Left cardiac atrium (tissue), 4 donors: Measurements from ENCODE around the gene THADA. TPM values are rescaled to one million over a fixed set of nuclear protein-coding genes. Genes with fewer than 3 reads are reported as not detected.

Experiments used
- ATAC-seq, 2 donors: fragments of 200-7000 bp; cut with Tn5 transposase; one replicate each; pipeline ENCODE4 v1.9.1; 2020; ENCODE audit warnings: mild to moderate bottlenecking in 2 of 2, moderate library complexity in 2 of 2
- DNase-seq: peaks from one replicate; pipeline ENCODE4 v3.0.0-alpha.2; 2020
- intact Hi-C, 2 donors: fragments of 100-400 bp; cut with DNase I; formaldehyde crosslinking; loops; one replicate each; pipeline versions ENCODE4 v1.14.1 to v1.15.1; 2022 to 2023
- total RNA-seq, 2 donors: library from RNA; stranded (reverse); fragmentation: NEBNext Ultra II Directional; extraction: Animal tissue kit (Norgen Biotek cat#: 25700); gene quantifications; one replicate each; pipeline ENCODE4 v1.2.1, GENCODE V29; 2021
- donor health status: DM: no; HTN: yes; CAD: no.
- donor health status: DM: no; HTN: yes; CAD: no; lungs with severe emphysema.
- donor health status: DM: yes; HTN: yes; CAD: no.
- donor health status: Dilated cardiomyopathy.

THADA gene
- total RNA-seq, 2 donors from 2014 or later, result 19.2 to 21.5 TPM

DNA sequence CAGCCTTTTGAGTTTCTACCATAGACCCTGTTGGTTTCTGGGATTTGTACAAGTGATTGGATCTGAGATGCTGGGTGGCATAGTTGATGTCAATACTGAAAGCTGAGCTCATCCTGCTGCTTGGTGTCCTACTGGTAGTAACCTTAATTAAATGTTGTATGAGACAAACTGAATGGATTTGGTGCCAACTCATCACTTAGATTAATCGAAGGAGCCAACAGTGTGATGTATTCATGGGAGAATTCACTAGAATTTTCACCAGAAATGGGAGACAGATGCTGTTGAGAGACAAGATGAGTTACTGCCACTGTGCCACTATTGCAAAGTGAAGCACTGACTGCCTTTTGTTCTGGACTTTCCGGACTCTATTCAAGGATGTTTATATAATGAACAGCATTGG lies 158.5 kb downstream of the THADA start:
- intact Hi-C loops, result no loop called here
- no peak for ATAC-seq

DNA sequence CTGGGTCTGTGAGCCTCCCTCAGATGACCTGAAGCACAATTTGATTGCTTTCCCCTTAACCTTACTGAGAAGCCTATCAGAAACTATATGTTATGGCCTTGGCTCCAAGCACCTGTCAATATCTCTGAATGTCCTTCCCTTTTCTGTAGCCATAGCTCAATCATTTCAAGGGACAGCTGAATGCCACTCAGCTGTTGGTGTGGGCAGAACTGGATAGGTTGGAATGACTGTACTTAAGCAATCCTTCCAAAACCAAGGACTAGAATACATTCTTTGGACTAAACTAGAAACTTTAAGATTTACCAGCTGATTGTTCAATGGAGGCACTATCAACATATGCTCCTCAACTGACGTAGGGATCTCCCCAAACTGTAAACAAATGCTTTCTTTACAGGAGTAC lies 159.4 kb downstream of the THADA start:
- ATAC-seq (no peak), DNase-seq (no peak)
- intact Hi-C loops, result no loop called here

More for the DNA sequence above, 158.5 kb downstream of the THADA start:
- no peak for DNase-seq

DNA sequence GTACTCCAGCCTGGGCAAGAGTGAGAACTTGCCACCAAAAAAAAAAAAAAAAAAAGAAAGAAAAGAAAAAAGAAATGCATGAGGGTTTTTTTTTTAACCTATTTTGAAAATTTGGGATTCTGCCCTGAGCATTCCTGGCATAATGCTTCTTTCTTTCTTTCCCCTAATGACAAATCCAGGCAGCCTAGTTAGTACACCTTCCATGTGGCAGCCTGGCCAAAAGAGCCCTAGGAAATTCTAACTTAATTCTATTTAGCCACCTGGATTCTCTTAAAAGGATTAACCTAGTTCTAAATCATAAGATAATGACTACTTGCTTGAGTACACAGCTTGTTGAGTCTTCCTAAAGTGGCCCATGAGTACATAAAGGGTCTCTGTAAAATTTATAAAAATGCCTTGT lies 160.1 kb downstream of the THADA start:
- ATAC-seq (no peak), DNase-seq (no peak)
- intact Hi-C loops, result no loop called here

DNA sequence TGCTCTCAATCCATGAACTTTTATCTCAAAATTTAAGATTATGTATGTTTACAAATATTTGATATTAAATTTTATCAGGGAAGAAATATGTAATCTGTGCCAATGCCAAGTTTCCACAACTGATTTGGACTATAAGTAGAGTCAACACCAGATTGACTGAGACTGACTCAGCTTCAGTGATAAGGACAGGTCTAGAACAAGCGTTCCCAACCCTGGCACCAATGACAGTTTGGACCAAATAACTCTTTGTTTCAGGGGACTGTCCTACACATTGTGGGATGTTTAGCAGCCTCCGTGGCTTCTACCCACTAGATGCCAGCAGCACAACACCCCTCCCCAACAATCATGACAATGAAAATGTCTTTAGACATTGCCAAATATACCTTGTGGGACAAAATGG lies 165.3 kb downstream of the THADA start:
- intact Hi-C loops, result no loop called here
- peak; percentile 19 to 34 for ATAC-seq
- DNase-seq, result no peak

DNA sequence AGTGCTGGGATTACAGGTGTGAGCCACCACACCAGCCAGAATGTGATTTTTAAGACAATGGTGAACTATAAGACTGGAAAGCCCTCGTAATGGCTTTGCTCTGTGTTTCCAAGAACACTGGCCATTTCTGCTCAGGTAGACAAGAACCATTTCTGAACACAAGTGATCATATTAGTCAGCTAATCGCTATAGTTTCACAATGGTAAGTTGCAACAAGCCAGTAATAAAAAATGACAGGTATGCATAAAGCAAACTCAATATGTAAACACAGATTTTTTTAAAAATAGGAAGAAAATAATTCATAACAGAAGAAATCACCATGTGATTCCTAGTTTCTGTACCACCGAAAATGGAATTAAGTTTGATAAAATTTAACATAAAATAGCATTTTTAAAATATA lies 166.5 kb downstream of the THADA start:
- DNase-seq, result no peak
- intact Hi-C loops, result no loop called here
- ATAC-seq, result no peak

DNA sequence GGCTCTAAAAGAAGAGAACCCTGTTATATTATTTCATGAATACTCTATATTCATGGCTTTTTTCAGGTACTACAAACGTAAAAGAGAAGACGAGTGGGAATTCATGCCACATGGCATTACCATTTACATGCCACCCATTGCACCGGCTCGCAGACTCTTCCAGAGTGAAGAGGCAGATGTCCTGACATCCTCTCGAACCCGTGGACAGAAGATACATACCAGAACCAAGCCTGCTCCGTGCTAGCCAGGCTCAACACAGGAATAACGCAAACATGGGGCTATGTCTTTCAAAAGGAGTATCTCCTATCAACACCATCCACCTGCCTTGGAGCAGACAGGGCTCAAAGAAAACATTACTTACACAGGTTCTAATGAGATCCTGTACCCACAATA lies 168.8 kb downstream of the THADA start:
- intact Hi-C loops, result no loop called here
- no peak for DNase-seq
- no peak for ATAC-seq

DNA sequence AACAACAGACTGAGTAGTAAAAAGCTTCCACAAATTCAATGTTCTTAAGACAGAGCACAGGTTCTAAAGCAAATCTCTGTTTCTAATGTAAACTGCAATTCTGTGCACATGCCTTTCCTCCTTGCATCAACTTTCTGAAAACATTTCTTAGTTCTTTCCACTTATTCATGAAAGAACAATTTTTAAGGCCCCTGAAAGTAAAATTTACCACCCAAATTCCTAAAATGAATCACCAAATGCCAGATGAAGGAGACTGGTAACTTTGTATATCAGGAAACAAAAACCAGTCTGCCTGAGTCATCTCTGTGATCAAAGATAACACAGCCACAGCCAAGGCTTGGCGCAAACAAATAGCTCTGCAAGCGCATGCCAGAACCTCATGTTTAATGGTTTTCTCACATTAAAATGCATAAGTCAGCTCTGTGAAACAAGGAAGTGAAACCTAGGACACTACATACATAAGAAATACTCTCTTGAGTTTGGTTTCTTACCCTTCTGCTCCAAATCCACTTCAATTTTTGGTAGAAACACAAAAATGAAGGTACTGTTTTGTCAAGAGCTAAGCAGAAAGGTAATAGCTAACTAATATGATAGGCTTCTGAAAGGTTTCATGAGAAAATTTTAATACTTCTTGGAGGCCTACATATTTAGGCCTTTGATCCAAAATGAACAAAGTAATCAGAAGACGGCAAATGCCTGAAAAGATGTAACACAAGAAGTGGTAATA lies 169.4 kb downstream of the THADA start:
- DNase-seq (peak; percentile 56), ATAC-seq (peak; percentile 80 to 91)
- intact Hi-C loops, result no loop called here

DNA sequence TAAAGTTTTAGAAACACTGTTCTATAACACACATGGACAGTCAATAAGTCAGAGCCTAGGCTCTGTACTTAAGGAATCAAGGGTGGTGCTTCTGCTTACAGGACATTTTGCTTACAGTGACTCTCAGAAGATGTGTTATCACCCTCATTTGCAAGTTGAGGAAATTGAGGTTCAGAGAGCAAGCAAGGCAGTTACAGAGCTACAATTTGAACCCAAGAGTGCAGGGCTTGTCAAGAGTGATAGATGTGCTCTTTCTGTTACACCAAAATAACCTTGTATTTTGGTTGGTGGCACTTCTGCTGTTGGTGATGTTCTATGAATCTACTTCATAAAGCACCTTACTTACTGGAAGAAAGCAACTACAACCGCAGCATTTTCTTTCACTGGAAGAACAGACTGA lies 170.2 kb downstream of the THADA start:
- ATAC-seq (no peak), DNase-seq (no peak)
- intact Hi-C loops, result no loop called here

DNA sequence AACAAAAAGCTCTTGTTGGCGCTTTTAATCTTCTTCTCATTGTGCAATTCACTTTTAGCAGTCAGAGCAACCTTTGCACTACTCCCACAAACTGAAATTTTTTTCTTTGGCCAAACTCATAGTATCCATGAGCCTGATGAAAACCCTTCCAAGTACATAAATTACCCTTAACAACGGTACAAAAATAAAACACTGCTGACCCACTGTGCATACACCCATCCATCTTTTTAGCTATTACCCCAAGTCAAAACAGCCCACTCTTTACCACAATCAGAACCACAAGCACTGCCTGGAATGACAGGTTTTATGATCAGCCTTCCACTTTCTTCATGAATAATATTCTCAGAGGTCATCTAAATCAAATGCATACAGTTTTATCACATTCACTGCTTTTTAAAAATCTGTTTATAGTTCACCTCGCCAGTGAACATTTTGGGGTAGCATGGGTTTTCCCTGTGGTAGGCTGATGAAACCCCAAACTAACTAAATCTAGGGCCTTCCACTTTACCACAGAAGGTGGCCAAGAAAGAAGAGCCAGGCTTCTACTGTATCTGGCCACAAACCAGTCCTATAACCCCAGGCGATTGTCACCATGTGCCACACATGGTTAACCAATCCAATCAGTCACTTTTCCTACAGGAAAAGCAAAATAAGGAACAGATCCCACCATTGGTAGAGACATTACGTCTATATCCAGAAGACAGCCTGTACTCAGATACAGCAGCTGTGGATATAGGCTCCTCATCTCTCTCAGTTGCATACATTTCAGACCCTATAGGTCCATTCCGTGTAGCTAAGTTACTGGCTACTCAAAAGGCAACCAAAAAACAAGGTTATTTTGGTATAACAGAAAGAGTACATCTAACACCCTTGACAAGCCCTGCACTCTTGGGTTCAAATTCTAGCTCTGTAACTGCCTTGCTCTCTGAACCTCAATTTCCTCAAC lies 171.3 kb downstream of the THADA start:
- ATAC-seq, result peak; percentile 29 to 68
- intact Hi-C loops, result no loop called here
- no peak for DNase-seq

DNA sequence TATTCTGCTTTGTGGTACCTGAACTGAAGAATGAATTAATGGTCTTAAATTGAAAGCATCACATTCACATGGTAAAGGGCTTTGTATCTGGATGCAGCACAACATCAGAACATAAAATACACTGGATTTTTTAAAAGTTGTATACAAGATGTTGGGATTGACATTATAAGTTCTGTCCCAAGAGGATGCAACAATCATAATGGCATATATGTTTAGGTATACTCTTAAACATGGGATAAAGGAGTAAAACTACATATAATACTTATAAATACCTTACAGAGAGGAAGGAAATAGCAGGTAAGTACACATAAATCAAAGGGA lies 171.9 kb downstream of the THADA start:
- intact Hi-C loops, result no loop called here
- ATAC-seq, result no peak
- DNase-seq, result no peak

DNA sequence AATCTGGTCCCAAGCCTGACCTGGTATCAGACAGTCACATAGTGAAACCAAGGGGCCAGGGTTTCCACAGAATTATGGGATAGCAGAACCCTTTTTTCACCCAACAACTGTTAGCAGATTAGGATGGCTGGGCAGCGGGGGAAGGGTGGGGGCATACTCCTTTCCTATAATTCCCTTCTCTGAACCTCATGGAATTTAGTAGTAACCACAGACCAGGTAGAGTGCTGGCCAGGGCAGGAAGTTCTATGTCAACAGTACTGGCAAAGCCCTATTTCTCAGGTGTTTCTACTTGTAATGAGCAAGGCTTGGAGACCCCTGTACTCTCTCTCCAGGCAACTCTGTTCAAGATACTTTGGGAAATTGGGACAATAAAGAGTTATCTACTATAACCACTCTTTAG lies 174.6 kb downstream of the THADA start:
- intact Hi-C loops, result no loop called here
- ATAC-seq, result no peak
- DNase-seq, result no peak

DNA sequence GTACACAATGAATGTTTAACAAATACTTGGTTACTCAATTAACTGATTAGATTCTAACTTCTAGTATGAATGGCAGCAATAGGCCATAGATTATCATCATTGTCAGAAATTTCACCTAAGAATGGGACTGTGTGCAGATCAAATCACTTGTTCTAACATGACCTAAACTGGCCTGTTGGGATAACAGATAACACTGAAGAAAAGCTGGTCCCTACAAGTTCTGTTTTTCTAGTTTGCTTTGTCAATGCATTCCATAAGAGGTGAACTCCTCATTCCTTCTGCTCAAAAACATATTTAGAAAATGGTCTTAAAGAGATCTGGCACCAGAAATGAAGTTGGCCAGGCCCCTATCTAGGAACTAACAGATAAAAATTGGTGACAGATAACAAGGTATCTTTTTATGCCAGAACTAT lies 175.4 kb downstream of the THADA start:
- ATAC-seq, result no peak
- no peak for DNase-seq
- intact Hi-C loops, result no loop called here

DNA sequence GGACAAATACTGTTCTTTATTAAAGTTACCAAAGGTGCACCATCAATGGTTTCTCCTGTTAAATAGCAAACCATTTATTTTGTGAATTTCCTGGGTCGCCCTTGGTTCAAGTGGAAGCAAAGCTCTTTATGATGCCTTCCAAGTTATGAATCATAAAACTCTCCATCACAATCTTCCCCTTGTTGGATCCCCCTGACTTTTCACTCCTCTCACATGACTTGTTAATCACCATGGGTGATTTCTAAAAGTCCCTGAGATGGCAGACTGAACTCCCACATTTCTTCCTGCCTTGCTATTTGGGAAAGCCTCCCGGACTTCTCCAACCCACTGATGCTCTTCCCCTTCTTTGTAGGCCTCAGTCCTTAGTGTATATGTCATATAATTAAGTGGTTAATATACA lies 176.0 kb downstream of the THADA start:
- no peak for DNase-seq
- intact Hi-C loops, result no loop called here
- peak in 1 of 2 donors; percentile 37 for ATAC-seq

DNA sequence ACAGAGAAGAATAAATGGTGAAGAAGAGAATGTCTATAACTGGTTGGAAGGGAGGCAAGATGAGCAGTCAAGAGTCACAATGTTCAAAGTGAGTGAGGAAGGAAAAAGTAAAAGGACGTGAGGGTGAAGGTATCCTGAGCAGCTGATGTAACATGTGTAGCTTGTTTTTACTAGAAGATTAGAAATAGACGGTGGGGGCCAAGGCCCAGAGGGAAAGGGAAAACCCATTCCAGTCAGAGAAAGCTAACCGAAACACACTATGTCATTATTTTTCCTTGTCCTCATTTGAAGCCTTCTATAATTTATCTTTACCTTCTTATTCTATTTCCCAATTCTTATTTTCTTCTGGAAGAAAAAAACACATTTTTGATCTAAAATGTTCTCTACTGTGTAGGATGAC lies 176.6 kb downstream of the THADA start:
- no peak for DNase-seq
- no peak for ATAC-seq
- intact Hi-C loops, result no loop called here

DNA sequence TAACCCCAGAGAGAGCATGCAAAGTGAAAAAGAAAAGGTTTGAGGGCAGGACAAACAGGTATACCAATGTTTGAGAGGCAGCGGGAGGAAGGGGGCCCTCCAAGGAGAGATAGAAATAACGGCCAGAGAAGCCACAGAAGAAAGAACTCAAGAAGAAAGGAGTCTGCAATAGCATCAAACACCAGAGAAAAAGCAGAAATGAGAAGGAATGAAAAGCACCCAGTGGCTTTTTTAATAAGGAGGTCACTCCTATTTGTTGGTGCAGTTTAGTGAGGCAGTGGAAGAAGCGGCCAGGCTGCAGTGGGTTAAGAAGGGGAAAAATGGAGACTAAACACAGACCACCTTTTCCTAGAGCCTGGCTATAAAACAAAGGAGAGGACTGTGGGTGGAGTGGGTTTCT lies 177.2 kb downstream of the THADA start:
- no peak for DNase-seq
- no peak for ATAC-seq
- intact Hi-C loops, result no loop called here

DNA sequence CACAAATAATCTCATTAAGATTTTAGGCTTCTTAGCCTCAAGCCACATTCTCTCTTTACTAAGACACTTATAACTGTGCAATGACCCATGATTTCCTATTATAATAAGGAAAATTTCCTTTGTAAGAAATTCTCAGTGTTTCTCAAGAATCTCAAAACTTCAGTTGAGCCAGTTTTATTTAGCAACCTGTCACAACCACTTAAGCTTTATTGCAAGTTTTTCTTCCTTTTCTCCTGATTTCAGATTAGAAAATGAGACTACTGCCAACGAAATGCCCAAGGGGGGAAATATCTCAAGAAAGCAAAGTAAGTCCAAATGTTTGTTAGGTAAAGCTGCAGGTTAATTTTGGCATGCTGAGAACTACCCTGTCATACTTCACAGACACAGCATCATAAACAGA lies 178.5 kb downstream of the THADA start:
- DNase-seq, result no peak
- intact Hi-C loops, result no loop called here
- peak in 1 of 2 donors; percentile 29 for ATAC-seq

DNA sequence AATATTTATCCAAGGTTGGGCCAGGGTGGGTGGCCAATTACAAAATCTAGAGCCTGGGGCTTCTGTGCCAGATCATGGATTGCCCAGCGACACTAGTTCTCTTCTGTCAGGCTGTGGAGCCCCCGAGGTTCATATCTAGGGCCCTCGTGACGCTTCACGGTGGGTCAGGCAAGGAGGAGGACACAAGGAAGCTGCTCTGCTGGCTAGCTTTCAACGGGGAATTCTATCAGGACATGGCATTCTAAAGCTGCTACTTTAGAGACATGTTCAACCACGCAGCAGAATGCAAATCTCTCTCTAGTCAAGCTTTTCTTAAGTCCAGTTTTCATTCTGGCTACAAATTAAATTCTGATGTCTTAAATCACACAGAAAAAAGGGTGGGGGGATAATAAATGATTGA lies 180.2 kb downstream of the THADA start:
- DNase-seq (peak; percentile 27), ATAC-seq (peak in 1 of 2 donors; percentile 32)
- intact Hi-C loops, result no loop called here

DNA sequence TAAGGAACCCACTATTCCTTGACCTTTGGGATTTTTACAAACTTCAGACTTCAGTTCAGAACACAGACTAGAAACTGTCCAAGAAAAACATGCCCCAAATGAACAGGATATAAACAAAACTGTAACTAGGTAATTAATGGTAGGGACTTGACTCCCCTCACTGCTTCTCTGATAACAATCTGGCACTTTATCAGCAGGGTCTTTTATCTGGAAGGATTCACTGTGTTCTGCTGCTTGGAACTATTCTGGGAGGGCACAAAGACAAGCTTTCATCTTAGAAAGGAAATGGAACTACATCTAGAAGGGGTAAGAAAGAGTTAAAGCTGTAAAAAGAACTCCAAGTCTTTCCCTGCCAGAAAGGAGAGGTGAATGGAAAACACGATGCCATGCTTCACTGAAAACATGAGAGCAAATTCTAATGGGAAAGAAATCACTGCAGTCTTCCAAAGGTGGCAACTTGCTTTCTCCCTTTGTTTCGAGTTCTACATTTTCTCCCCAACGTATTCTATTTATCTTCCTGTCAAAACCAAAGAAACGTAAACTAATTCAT lies 181.2 kb downstream of the THADA start:
- intact Hi-C loops, result no loop called here
- no peak for ATAC-seq

DNA sequence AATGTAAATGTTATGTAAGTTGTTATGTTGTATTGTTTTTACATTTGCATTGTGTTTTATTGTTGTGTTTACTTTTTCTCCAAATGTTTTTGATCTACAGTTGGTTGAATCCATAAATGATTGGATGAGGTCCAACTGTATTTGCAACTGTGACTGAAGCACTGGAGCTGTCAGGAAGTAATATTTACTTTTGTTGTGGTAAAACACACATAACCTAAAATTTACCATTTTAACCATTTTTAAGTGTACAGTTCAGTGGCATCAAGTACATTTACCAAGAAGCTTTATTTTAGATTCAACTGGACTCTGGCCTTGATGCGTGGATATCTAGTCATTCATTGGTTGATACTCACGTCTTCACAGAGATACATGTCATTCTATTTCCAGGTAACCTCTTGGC lies 181.8 kb downstream of the THADA start:
- intact Hi-C loops, result no loop called here
- no peak for DNase-seq
- ATAC-seq, result no peak

More for the DNA sequence above, 181.2 kb downstream of the THADA start:
- no peak for DNase-seq

DNA sequence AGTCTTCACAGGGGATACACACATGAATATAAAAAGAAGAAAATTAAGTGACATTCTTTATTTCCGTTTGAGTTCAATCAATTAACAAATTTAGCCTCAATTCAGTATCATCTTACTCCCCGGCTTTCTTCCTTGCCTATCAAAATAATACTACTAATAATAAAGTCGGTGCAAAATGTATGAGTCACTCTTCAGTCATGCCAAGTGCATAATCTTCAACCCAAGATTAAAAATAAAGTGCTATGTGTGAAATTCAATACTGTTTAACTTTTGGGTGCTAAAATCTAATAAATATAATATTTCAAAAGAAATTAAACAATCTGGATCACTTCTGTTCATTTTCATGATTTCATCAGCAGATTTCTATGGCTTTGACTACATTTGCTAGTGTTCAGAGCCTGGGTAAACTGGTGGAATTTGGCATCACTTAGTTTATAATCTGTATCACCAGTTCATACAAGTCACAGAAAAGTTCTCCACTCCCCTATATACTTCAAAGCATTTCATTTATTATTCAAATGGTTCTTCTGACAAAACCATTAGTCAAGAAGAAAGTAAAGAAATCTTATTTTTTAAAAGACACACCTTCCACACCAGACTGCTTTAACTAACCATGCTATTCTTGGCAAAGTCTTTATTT lies 183.6 kb downstream of the THADA start:
- intact Hi-C loops, result no loop called here
- ATAC-seq, result peak; percentile 64 to 77
- no peak for DNase-seq
